ENCODE results near the gene KCNG4. TPM values are rescaled to one million over a fixed set of nuclear protein-coding genes. Genes with fewer than 3 reads are reported as not detected.

Gene KCNG4
- total RNA-seq, 1 donor from 2014 or later: not detected

DNA sequence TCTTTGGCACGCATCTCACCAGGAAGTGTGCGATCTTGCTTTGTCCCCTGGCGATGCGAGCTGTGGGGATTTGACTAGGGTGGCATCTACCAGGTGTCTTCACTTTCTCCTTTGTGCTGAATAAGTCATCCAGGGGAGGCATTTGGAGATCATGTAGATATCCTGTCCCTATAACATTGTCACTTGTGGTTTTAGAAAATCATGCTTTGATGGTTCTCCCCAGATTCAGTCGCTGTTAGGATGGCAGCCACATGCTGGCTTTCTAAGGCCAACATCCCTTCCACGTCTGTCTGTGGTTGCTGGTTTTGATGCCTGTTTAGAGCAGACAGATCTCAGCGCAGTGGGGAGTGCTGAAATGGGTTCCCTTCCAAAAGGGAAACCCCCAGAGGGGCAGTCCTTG, 46.3 kb downstream of the KCNG4 start:
- Mint-ChIP-seq H3K36me3 (no peaks in the 10 kb centered on the region), H3K9me3 (no peaks in the 10 kb centered on the region), H3K27ac (peak overlapping the region; percentile 33), H3K4me1 (peaks cover 9% of the 10 kb centered on the region), H3K27me3 (ENCODE audit: insufficient read depth, low read depth) (peaks cover 12% of the 10 kb centered on the region), H3K4me3 (no peak overlapping the region)
- Histone ChIP-seq H3K4me1 (no peaks in the 10 kb centered on the region), H3K9ac (no peak overlapping the region), H3K4me2 (no peak overlapping the region), H3K36me3 (no peaks in the 10 kb centered on the region), H3K27me3 (no peaks in the 10 kb centered on the region), H3K27ac (no peak overlapping the region), H4K20me1 (ENCODE audit: low read depth) (no peaks in the 10 kb centered on the region), H3K9me3 (ENCODE audit: low read depth) (no peaks in the 10 kb centered on the region), H3F3A (ENCODE audit: low read depth) (no peaks in the 10 kb centered on the region), H3K4me3 (no peak overlapping the region), H2AFZ (replicated peaks) (no peak overlapping the region), H3K79me2 (ENCODE audit: low read depth) (no peaks in the 10 kb centered on the region)
- TF ChIP-seq EZH2phosphoT487 (IDR thresholded peaks at IDR 0.05) (no peak), EZH2 (IDR thresholded peaks at IDR 0.05) (no peak)
- TF ChIP-seq, protein P1, sequence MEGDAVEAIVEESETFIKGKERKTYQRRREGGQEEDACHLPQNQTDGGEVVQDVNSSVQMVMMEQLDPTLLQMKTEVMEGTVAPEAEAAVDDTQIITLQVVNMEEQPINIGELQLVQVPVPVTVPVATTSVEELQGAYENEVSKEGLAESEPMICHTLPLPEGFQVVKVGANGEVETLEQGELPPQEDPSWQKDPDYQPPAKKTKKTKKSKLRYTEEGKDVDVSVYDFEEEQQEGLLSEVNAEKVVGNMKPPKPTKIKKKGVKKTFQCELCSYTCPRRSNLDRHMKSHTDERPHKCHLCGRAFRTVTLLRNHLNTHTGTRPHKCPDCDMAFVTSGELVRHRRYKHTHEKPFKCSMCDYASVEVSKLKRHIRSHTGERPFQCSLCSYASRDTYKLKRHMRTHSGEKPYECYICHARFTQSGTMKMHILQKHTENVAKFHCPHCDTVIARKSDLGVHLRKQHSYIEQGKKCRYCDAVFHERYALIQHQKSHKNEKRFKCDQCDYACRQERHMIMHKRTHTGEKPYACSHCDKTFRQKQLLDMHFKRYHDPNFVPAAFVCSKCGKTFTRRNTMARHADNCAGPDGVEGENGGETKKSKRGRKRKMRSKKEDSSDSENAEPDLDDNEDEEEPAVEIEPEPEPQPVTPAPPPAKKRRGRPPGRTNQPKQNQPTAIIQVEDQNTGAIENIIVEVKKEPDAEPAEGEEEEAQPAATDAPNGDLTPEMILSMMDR (IDR thresholded peaks at IDR 0.05): no peak
- no peak for DNase-seq (ENCODE audit: low spot score)

DNA sequence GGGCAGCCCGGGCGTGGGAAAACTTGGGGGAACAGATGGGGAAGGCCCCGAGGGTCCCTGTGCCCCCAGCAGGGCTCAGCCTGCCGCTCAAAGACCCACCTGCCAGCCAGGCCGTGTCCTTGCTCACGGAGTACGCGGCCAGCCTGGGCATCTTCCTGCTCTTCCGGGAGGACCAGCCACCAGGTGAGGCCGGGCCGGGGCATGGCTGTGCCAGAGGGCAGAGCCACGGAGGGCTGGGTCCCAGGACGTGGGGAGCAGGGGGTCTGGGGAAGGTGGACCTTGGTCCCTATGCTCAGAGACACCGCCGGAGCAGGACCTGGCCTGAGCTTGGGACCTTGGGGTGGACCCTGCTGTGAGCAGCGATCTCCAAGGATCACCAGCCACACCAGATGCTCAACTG, 48.3 kb downstream of the KCNG4 start:
- H3K27ac Mint-ChIP-seq: no peak overlapping the region
- H3K27me3 ChIP-seq: no peaks in the 10 kb centered on the region
- no peak for DNase-seq (ENCODE audit: low spot score)
- no peaks in the 10 kb centered on the region for H3K36me3 Mint-ChIP-seq
- H3K36me3 ChIP-seq: no peaks in the 10 kb centered on the region
- H2AFZ ChIP-seq (replicated peaks): no peak overlapping the region
- H3K4me3 ChIP-seq: no peak overlapping the region
- no peaks in the 10 kb centered on the region for H3K4me1 ChIP-seq
- peaks cover 3% of the 10 kb centered on the region for H3K79me2 ChIP-seq (ENCODE audit: low read depth)
- no peaks in the 10 kb centered on the region for H3K9me3 ChIP-seq (ENCODE audit: low read depth)
- H3K9me3 Mint-ChIP-seq: no peaks in the 10 kb centered on the region
- H3K4me2 ChIP-seq: no peak overlapping the region
- H3F3A ChIP-seq (ENCODE audit: low read depth): no peaks in the 10 kb centered on the region
- H3K27ac ChIP-seq: no peak overlapping the region
- H3K4me3 Mint-ChIP-seq: no peak overlapping the region
- H3K9ac ChIP-seq: no peak overlapping the region
- no peaks in the 10 kb centered on the region for H4K20me1 ChIP-seq (ENCODE audit: low read depth)
- TF ChIP-seq, protein P1 (IDR thresholded peaks at IDR 0.05): no peak
- TF ChIP-seq EZH2phosphoT487 (IDR thresholded peaks at IDR 0.05): no peak
- TF ChIP-seq EZH2 (IDR thresholded peaks at IDR 0.05): no peak
- peaks cover 10% of the 10 kb centered on the region for H3K27me3 Mint-ChIP-seq (ENCODE audit: insufficient read depth, low read depth)
- peaks cover 4% of the 10 kb centered on the region for H3K4me1 Mint-ChIP-seq

DNA sequence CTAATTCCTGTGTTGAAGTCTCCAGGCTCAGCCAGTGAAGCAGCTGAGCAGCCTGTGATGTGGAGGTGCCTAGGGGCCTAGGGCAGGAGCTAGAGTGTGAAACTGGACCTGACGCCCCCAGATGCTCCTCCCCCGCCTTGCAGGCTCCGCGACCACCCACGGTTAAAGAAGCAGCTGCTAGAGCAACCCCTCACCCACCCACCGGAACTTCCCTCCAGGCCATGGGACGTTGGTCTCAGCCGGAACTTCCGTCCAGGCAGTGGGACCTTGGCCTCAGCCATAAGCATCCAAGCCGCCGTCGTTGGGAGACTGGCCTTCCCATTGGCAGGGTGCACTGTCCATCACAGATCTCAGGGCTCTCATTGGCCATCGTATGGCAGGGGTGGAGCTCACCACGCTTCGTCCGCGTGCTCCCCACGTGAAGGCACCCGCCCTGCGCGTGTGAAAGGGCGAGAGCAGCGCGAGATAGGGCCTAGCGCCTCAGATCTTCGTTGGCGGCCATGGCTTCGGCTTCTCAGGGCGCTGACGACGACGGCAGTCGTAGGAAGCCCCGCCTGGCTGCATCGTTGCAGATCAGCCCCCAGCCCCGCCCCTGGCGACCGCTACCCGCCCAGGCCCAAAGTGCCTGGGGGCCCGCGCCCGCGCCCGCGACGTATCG, 49.0 kb downstream of the KCNG4 start, which contains the start of gene ADAD2:
ADAD2 (plus strand) TSS at position 427 of the 658 bp plus-strand sequence; CDS start at position 501, 74 bp downstream.
- Histone ChIP-seq H3K4me1 (peaks cover 3% of the 10 kb centered on the region), H3K79me2 (ENCODE audit: low read depth) (peaks cover 9% of the 10 kb centered on the region), H3K4me2 (no peak within 1 kb of the TSS), H3K9me3 (ENCODE audit: low read depth) (no peaks in the 10 kb centered on the region), H3F3A (ENCODE audit: low read depth) (no peaks in the 10 kb centered on the region), H3K4me3 (no peak within 1 kb of the TSS), H3K9ac (no peak within 1 kb of the TSS), H3K27ac (no peak within 1 kb of the TSS), H2AFZ (replicated peaks) (no peak within 1 kb of the TSS), H3K27me3 (no peaks in the 10 kb centered on the region), H4K20me1 (ENCODE audit: low read depth) (peaks cover 5% of the 10 kb centered on the region), H3K36me3 (no peaks in the 10 kb centered on the region)
- Mint-ChIP-seq H3K9me3 (no peaks in the 10 kb centered on the region), H3K4me1 (peaks cover 5% of the 10 kb centered on the region), H3K27ac (no peak within 1 kb of the TSS), H3K27me3 (ENCODE audit: insufficient read depth, low read depth) (peaks cover 10% of the 10 kb centered on the region), H3K4me3 (no peak within 1 kb of the TSS), H3K36me3 (no peaks in the 10 kb centered on the region)
- no peak for DNase-seq (ENCODE audit: low spot score)
- TF ChIP-seq, protein P1 (IDR thresholded peaks at IDR 0.05): no peak
- TF ChIP-seq EZH2 (IDR thresholded peaks at IDR 0.05): no peak
- TF ChIP-seq EZH2phosphoT487 (IDR thresholded peaks at IDR 0.05): no peak

All from neural progenitor cell (in vitro differentiated cells).